Measurements from ENCODE around the gene NUP50. TPM values are rescaled to one million over a fixed set of nuclear protein-coding genes. Genes with fewer than 3 reads are reported as not detected.

NUP50 gene
- total RNA-seq, 1 experiment from 2014 or later = 186 TPM

- in situ Hi-C loops (cut with HindIII; ENCODE audit: low pct_unique_long_range_greater_than_20kb, low sequenced_read_pairs) = no loop called here
- DNase-seq (ENCODE audit: low read depth, low spot score) = no peak
Measured at GRCh38 chr22:45216133-45217003, 52.6 kb downstream of the NUP50 start.

- in situ Hi-C loops (cut with HindIII; ENCODE audit: low pct_unique_long_range_greater_than_20kb, low sequenced_read_pairs) = no loop called here
Measured at GRCh38 chr22:45217345-45217744, 53.6 kb downstream of the NUP50 start.

GRCh38 chr22:45217806-45218205, 54.1 kb downstream of the NUP50 start:
- DNase-seq (ENCODE audit: low read depth, low spot score) = no peak
- in situ Hi-C loops (cut with HindIII; ENCODE audit: low pct_unique_long_range_greater_than_20kb, low sequenced_read_pairs) = no loop called here

More at GRCh38 chr22:45217345-45217744, 53.6 kb downstream of the NUP50 start:
- DNase-seq (ENCODE audit: low read depth, low spot score) = no peak

GRCh38 chr22:45218976-45219375, 55.3 kb downstream of the NUP50 start:
- no peak for DNase-seq (ENCODE audit: low read depth, low spot score)

GRCh38 chr22:45221201-45221600, 57.5 kb downstream of the NUP50 start:
- DNase-seq (ENCODE audit: low read depth, low spot score) = no peak
- in situ Hi-C loops (cut with HindIII; ENCODE audit: low pct_unique_long_range_greater_than_20kb, low sequenced_read_pairs) = no loop called here

More at GRCh38 chr22:45218976-45219375, 55.3 kb downstream of the NUP50 start:
- in situ Hi-C loops (cut with HindIII; ENCODE audit: low pct_unique_long_range_greater_than_20kb, low sequenced_read_pairs) = no loop called here

- DNase-seq (ENCODE audit: low read depth, low spot score) = no peak
- in situ Hi-C loops (cut with HindIII; ENCODE audit: low pct_unique_long_range_greater_than_20kb, low sequenced_read_pairs) = no loop called here
Measured at GRCh38 chr22:45223304-45224117, 59.8 kb downstream of the NUP50 start.

- in situ Hi-C loops (cut with HindIII; ENCODE audit: low pct_unique_long_range_greater_than_20kb, low sequenced_read_pairs) = no loop called here
- no peak for DNase-seq (ENCODE audit: low read depth, low spot score)
Measured at GRCh38 chr22:45224331-45224730, 60.6 kb downstream of the NUP50 start.

GRCh38 chr22:45224988-45225731, 61.4 kb downstream of the NUP50 start:
- in situ Hi-C loops (cut with HindIII; ENCODE audit: low pct_unique_long_range_greater_than_20kb, low sequenced_read_pairs) = no loop called here
- peak; percentile 96 for DNase-seq (ENCODE audit: low read depth, low spot score)

GRCh38 chr22:45225732-45226502, 62.2 kb downstream of the NUP50 start:
- peak; percentile 35 for DNase-seq (ENCODE audit: low read depth, low spot score)
- in situ Hi-C loops (cut with HindIII; ENCODE audit: low pct_unique_long_range_greater_than_20kb, low sequenced_read_pairs) = no loop called here

GRCh38 chr22:45226503-45227186, 62.9 kb downstream of the NUP50 start:
- in situ Hi-C loops (cut with HindIII; ENCODE audit: low pct_unique_long_range_greater_than_20kb, low sequenced_read_pairs) = no loop called here

GRCh38 chr22:45227645-45228400, 64.1 kb downstream of the NUP50 start:
- DNase-seq (ENCODE audit: low read depth, low spot score) = no peak
- in situ Hi-C loops (cut with HindIII; ENCODE audit: low pct_unique_long_range_greater_than_20kb, low sequenced_read_pairs) = no loop called here

More at GRCh38 chr22:45226503-45227186, 62.9 kb downstream of the NUP50 start:
- peak; percentile 35 for DNase-seq (ENCODE audit: low read depth, low spot score)

GRCh38 chr22:45228401-45228754, 64.7 kb downstream of the NUP50 start:
- DNase-seq (ENCODE audit: low read depth, low spot score) = no peak
- in situ Hi-C loops (cut with HindIII; ENCODE audit: low pct_unique_long_range_greater_than_20kb, low sequenced_read_pairs) = no loop called here

- no peak for DNase-seq (ENCODE audit: low read depth, low spot score)
- in situ Hi-C loops (cut with HindIII; ENCODE audit: low pct_unique_long_range_greater_than_20kb, low sequenced_read_pairs) = no loop called here
Measured at GRCh38 chr22:45229181-45229580, 65.5 kb downstream of the NUP50 start.

GRCh38 chr22:45230026-45230721, 66.4 kb downstream of the NUP50 start:
- in situ Hi-C loops (cut with HindIII; ENCODE audit: low pct_unique_long_range_greater_than_20kb, low sequenced_read_pairs) = no loop called here

GRCh38 chr22:45231293-45231692, 67.6 kb downstream of the NUP50 start:
- DNase-seq (ENCODE audit: low read depth, low spot score) = no peak
- in situ Hi-C loops (cut with HindIII; ENCODE audit: low pct_unique_long_range_greater_than_20kb, low sequenced_read_pairs) = no loop called here

More at GRCh38 chr22:45230026-45230721, 66.4 kb downstream of the NUP50 start:
- DNase-seq (ENCODE audit: low read depth, low spot score) = peak; percentile 69
